Measurements from ENCODE around the gene HHLA2. TPM values are rescaled to one million over a fixed set of nuclear protein-coding genes. Genes with fewer than 3 reads are reported as not detected.

Gene HHLA2
- total RNA-seq, 1 experiment from 2014 or later, result 5.8 TPM

GRCh38 chr3:108416111-108416869, 119.9 kb downstream of the HHLA2 start:
- CTCF ChIA-PET, result no interaction called here
- intact Hi-C loops (cut with micrococcal nuclease; ENCODE audit: unreplicated experiment), result no loop called here
- no peaks in the 10 kb centered on the region for H3K27me3 Mint-ChIP-seq (ENCODE audit: unreplicated experiment)
- no peak overlapping the region for H3K27ac Mint-ChIP-seq (ENCODE audit: unreplicated experiment)
- BruUV-seq (replicated peaks), result no TSS peak
- peaks cover 21% of the 10 kb centered on the region for H3K4me1 Mint-ChIP-seq (ENCODE audit: low read depth, unreplicated experiment)
- no peak overlapping the region for H3K4me3 Mint-ChIP-seq (ENCODE audit: low read depth, unreplicated experiment)
- no peak for DNase-seq
- peaks cover 6% of the 10 kb centered on the region for H3K36me3 Mint-ChIP-seq (ENCODE audit: insufficient read depth, unreplicated experiment)
- no peak for TF ChIP-seq CTCF (IDR thresholded peaks at IDR 0.05; ENCODE audit: unreplicated experiment)
- no peaks in the 10 kb centered on the region for H3K9me3 Mint-ChIP-seq (ENCODE audit: low read depth, unreplicated experiment)

GRCh38 chr3:108420926-108421325, 124.6 kb downstream of the HHLA2 start:
- CTCF ChIA-PET, result no interaction called here
- Mint-ChIP-seq H3K27ac (ENCODE audit: unreplicated experiment) (no peak overlapping the region), H3K4me1 (ENCODE audit: low read depth, unreplicated experiment) (peaks cover 14% of the 10 kb centered on the region), H3K27me3 (ENCODE audit: unreplicated experiment) (no peaks in the 10 kb centered on the region), H3K9me3 (ENCODE audit: low read depth, unreplicated experiment) (peaks cover 3% of the 10 kb centered on the region), H3K36me3 (ENCODE audit: insufficient read depth, unreplicated experiment) (no peaks in the 10 kb centered on the region), H3K4me3 (ENCODE audit: low read depth, unreplicated experiment) (no peak overlapping the region)
- no TSS peak for BruUV-seq (replicated peaks)
- no peak for DNase-seq
- TF ChIP-seq CTCF (IDR thresholded peaks at IDR 0.05; ENCODE audit: unreplicated experiment), result no peak
- intact Hi-C loops (cut with micrococcal nuclease; ENCODE audit: unreplicated experiment), result no loop called here

Other genes with a start within 250 kb of the HHLA2 start
- gene CD47, start 205.5 kb upstream of the HHLA2 start, total RNA-seq (2022), result 174 and 216 TPM in 2 replicates
- gene IFT57, start 74.1 kb upstream of the HHLA2 start, total RNA-seq (2022), result 35.4 and 47.2 TPM in 2 replicates
- gene MYH15, start 214.0 kb downstream of the HHLA2 start, total RNA-seq (2022), result 0.35 and 0.64 TPM in 2 replicates

Measured in Calu3 (cell line).